ACC112 (cell line): ENCODE measurements around the gene DIAPH2.

Experiments
- H2AFZ ChIP-seq: fragments of 200-600 bp; sonication (generic); one replicate; pipeline ENCODE4 v1.6.0; 2017; ENCODE audit warnings: antibody characterized with exemption, low read length; ENCODE audit not compliant: unreplicated experiment
- H3K27ac ChIP-seq: fragments of 200-600 bp; sonication (generic); 2 replicates; pipeline ENCODE4 v1.5.1; 2014; ENCODE audit warnings: low read depth, mild to moderate bottlenecking, antibody characterized with exemption, low read length, moderate library complexity
- H3K27me3 ChIP-seq: fragments of 200-600 bp; sonication (generic); 2 replicates; pipeline ENCODE4 v1.6.1; 2014; ENCODE audit warnings: mild to moderate bottlenecking, antibody characterized with exemption, low read length, moderate library complexity, mixed read lengths; ENCODE audit not compliant: insufficient read depth
- H3K36me3 ChIP-seq: fragments of 200-600 bp; sonication (generic); 2 replicates; pipeline ENCODE4 v1.6.1; 2016; ENCODE audit warnings: mild to moderate bottlenecking, antibody characterized with exemption, low read length, moderate library complexity, mixed read lengths; ENCODE audit not compliant: insufficient read depth
- H3K4me1 ChIP-seq: fragments of 200-600 bp; sonication (generic); one replicate; pipeline ENCODE4 v1.6.1; 2016; ENCODE audit warnings: low read length, mixed read lengths; ENCODE audit not compliant: insufficient read depth, unreplicated experiment, control insufficient read depth
- H3K4me3 ChIP-seq: fragments of 200-600 bp; sonication (generic); 2 replicates; pipeline ENCODE4 v1.5.1; 2014; ENCODE audit warnings: mild to moderate bottlenecking, low read depth, low read length
- H3K79me2 ChIP-seq: fragments of 200-600 bp; sonication (generic); one replicate; pipeline ENCODE4 v1.6.0; 2016; ENCODE audit warnings: low read length; ENCODE audit not compliant: control insufficient read depth, unreplicated experiment, insufficient read depth

Gene DIAPH2

DNA sequence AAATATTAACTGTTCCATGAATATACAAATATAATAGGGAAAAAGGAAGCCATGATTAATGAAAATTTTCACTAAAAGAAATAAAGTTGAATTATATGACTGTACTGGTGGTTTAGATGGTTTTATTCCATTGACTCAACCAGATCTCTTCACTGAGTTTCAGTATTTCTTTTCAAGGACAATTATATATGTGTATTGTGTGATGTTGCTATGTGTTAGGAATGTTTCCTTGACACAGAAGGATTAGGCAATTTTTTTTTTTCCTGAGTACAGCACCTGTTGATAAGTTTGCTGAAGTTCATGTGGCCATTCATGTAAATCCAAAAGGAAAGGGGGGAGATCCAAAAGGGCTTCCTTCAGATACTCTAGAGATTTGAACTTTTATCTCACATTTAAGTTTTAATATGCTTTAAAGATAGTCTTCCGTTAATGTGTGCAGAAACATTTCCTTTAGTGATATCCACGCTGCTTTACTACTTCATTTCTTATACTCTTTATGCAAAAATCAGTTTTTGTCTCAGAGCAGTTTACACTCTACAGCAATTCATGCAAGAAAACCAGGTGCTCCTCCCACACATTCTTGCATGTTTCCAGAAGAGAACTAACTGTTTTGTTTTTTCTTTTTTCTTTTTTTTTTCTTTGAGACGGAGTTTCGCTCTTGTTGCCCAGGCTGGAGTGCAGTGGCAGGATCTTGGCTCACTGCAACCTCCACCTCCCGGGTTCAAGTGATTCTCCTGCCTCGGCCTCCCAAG is 448.2 kb downstream of the DIAPH2 start:
- H3K79me2 ChIP-seq = no peaks in the 10 kb centered on the region
- H3K4me1 ChIP-seq = no peaks in the 10 kb centered on the region
- H3K27me3 ChIP-seq = no peaks in the 10 kb centered on the region
- no peak overlapping the region for H3K27ac ChIP-seq
- H3K4me3 ChIP-seq = no peak overlapping the region
- no peaks in the 10 kb centered on the region for H3K36me3 ChIP-seq
- H2AFZ ChIP-seq = no peak overlapping the region

DNA sequence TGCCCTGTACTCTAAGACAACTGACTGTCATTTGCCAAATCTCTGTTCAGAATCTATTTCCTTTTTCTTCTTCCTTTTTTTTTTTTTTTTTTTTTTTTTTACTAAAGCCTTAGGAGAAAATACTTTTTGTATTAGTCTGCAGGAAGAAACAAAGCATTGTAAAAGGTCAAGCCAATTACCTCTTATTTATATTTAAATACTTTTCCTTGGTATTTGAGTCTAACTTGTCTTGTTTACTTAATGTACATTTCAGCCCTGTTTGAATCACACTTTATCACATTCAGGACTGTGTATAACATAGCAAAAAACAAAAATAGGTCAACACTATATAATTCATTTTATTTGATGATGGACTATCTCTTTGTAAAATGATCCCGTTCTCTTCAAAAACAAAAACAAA is 461.3 kb downstream of the DIAPH2 start:
- H3K4me1 ChIP-seq = peaks cover 4% of the 10 kb centered on the region
- no peak overlapping the region for H2AFZ ChIP-seq
- no peaks in the 10 kb centered on the region for H3K27me3 ChIP-seq
- H3K4me3 ChIP-seq = no peak overlapping the region
- no peaks in the 10 kb centered on the region for H3K36me3 ChIP-seq
- no peaks in the 10 kb centered on the region for H3K79me2 ChIP-seq
- no peak overlapping the region for H3K27ac ChIP-seq

DNA sequence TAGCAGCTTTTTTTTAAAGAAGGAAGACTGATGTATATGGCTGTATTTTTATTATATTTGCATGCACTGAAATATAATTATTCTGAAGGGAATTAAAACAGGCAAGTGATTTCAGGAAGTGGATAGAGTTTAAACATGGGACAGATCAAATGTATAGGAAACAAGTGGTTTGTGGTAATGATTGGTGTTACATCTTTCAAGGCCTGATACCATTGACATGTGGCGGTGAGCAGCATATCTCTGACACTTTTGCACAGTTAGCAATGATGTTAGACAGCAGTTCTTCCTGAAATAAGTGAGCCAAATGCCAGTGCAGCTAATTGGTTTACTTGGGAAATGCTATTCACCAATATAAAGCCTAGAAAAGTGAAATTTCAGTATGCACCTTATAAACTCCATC is 471.2 kb downstream of the DIAPH2 start:
- Histone ChIP-seq H3K79me2 (no peaks in the 10 kb centered on the region), H3K27ac (no peak overlapping the region)

DNA sequence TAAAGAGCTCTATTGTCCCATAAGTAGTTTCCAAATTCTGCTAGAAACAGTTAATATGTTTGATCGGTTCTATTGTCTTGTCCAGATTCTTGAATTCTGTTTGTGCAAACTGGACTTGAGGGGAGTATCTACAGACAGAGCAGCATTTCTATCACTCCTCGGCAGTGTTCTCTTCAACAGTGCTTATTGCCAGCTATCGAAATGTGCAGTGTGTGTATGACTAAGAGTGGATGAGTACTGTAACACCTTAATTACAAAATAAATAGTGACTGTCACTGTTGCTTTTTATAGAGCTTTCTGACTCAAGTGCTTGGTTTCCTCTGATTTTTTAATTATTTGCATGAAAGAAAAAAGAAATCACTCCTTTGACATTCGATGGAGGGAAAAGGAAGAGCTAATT is 473.6 kb downstream of the DIAPH2 start:
- H3K4me1 ChIP-seq = no peaks in the 10 kb centered on the region
- no peaks in the 10 kb centered on the region for H3K79me2 ChIP-seq
- H2AFZ ChIP-seq = no peak overlapping the region
- H3K36me3 ChIP-seq = no peaks in the 10 kb centered on the region
- H3K27ac ChIP-seq = no peak overlapping the region
- H3K4me3 ChIP-seq = no peak overlapping the region
- no peaks in the 10 kb centered on the region for H3K27me3 ChIP-seq

More for the DNA sequence above, 471.2 kb downstream of the DIAPH2 start:
- Histone ChIP-seq H3K4me1 (no peaks in the 10 kb centered on the region), H3K36me3 (no peaks in the 10 kb centered on the region), H2AFZ (no peak overlapping the region), H3K27me3 (no peaks in the 10 kb centered on the region), H3K4me3 (no peak overlapping the region)

- H3K27me3 ChIP-seq = no peaks in the 10 kb centered on the region
- H3K79me2 ChIP-seq = no peaks in the 10 kb centered on the region
- no peak overlapping the region for H2AFZ ChIP-seq
- no peak overlapping the region for H3K4me3 ChIP-seq
- H3K27ac ChIP-seq = no peak overlapping the region
- H3K4me1 ChIP-seq = no peaks in the 10 kb centered on the region
- no peaks in the 10 kb centered on the region for H3K36me3 ChIP-seq
Measured at GRCh38 chrX:97159916-97160800, 475.5 kb downstream of the DIAPH2 start.

DNA sequence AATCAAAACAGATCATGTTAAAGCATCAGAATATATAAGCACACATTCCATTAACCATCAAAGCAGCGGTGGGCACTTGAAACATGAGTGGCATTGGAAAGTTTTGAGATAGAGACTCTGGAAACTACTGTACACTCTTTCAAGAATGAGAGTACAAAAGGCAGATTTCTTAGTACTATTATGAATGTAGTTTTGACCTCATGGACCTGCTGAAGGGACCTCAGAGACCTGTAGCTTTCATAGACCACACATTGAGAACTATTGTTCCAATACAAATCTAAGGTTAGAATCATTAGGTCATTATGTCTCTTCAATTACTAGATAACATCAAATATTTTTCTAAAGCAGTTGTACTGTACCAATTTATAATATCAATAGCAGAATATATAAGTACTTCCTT is 482.7 kb downstream of the DIAPH2 start:
- Histone ChIP-seq H3K4me3 (no peak overlapping the region), H3K79me2 (no peaks in the 10 kb centered on the region), H2AFZ (no peak overlapping the region), H3K4me1 (no peaks in the 10 kb centered on the region), H3K27me3 (no peaks in the 10 kb centered on the region), H3K36me3 (no peaks in the 10 kb centered on the region), H3K27ac (no peak overlapping the region)

DNA sequence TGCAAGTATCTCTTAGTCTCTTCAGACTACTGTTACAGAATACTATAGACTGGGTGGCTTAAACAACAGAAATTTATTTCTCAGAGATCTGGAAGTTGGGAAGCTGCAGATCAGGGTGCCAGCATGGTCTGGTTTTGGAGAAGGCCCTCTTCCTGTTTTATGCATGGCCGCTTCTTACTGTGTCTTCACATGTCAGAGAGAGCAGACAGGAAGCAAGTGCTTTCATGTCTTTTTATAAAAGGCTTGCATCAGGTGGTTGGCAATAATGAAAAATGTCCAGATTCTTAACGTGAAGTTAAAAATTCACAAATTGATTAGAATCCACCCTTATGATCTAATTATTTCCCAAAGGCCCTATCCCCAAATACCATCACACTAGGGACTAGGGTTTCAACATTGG is 484.0 kb downstream of the DIAPH2 start:
- no peaks in the 10 kb centered on the region for H3K36me3 ChIP-seq
- H3K27me3 ChIP-seq = no peaks in the 10 kb centered on the region
- H2AFZ ChIP-seq = no peak overlapping the region
- H3K79me2 ChIP-seq = no peaks in the 10 kb centered on the region
- no peaks in the 10 kb centered on the region for H3K4me1 ChIP-seq
- no peak overlapping the region for H3K27ac ChIP-seq
- H3K4me3 ChIP-seq = no peak overlapping the region

DNA sequence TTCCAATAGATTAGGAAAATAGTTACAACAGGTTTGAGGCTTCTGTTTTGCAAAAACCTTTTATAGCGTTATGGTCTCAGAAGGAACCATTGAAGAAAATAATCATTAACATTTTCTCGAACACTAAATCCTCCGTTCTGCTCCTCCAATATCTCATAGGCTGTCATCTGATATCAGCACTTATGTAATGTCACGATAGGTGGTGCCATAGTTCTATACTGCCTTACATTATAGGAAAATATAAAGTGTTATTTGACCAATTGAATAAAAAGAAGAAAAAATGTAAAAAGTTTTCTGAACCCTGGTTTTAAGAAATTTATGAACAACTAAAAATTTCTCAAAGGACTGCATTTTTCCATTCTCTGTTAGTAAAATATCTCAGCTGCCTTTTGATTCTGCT is 490.5 kb downstream of the DIAPH2 start:
- Histone ChIP-seq H3K4me3 (no peak overlapping the region), H2AFZ (no peak overlapping the region), H3K27me3 (no peaks in the 10 kb centered on the region), H3K36me3 (no peaks in the 10 kb centered on the region), H3K27ac (no peak overlapping the region), H3K79me2 (no peaks in the 10 kb centered on the region), H3K4me1 (no peaks in the 10 kb centered on the region)

DNA sequence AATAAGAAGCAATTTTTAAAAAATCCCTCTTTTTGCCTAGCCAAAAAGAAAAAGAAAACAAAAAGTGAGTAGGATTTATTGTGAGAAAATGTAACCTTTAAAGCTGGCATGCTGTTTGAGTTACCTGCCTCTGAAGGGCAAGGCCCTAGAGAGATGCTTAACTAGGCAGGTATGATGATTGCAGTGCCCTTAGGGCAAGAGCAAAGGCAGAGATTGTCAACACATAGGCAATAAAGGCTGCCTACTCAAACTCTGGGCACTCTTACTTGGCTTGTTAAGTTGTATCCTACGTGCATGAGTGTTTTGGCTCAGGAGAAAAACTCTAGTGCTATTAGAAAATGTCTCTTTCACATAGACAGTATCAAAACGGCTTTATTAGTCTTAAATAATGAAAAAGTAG is 505.0 kb downstream of the DIAPH2 start:
- no peak overlapping the region for H3K27ac ChIP-seq
- no peaks in the 10 kb centered on the region for H3K79me2 ChIP-seq
- H3K27me3 ChIP-seq = no peaks in the 10 kb centered on the region
- no peaks in the 10 kb centered on the region for H3K36me3 ChIP-seq
- H3K4me1 ChIP-seq = no peaks in the 10 kb centered on the region
- no peak overlapping the region for H2AFZ ChIP-seq
- no peak overlapping the region for H3K4me3 ChIP-seq

GRCh38 chrX:97199501-97199900 is 514.9 kb downstream of the DIAPH2 start:
- Histone ChIP-seq H2AFZ (no peak overlapping the region), H3K4me1 (no peaks in the 10 kb centered on the region), H3K36me3 (no peaks in the 10 kb centered on the region), H3K79me2 (no peaks in the 10 kb centered on the region), H3K27me3 (no peaks in the 10 kb centered on the region), H3K4me3 (no peak overlapping the region), H3K27ac (no peak overlapping the region)

DNA sequence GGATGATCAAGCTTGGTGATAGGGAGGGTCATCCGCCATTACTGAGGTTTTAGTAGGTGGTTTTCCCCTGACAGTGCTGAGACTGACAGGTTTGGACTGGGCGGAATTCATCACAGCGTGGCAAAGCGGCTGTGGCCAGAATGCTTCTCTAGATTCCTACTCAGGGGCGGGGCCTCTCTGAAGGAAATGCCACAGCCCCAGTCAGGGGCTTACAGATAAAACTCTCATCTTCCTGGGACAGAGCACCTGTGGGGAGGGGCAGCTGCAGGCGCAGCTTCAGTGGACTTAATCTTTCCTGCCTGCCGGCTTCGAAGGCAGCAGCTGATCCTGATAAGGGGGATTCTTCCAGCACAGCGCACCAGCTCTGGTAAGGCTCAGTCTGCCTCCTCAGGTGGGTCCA is 515.8 kb downstream of the DIAPH2 start:
- Histone ChIP-seq H2AFZ (no peak overlapping the region), H3K4me1 (no peaks in the 10 kb centered on the region), H3K4me3 (no peak overlapping the region), H3K79me2 (no peaks in the 10 kb centered on the region), H3K27ac (no peak overlapping the region), H3K36me3 (no peaks in the 10 kb centered on the region), H3K27me3 (no peaks in the 10 kb centered on the region)
